GM19468 (cell line): ENCODE results near the gene GPR153.
"Not testable (repeated sequence)": the region's sequence is repeated elsewhere in the genome, so short reads cannot be mapped to it uniquely, and the experiment has no call there.

Source experiments
- ATAC-seq: cut with Tn5 transposase; IDR thresholded peaks from one replicate; pipeline ENCODE4 v1.9.1; 2021; ENCODE audit warnings: mild to moderate bottlenecking, moderate library complexity, moderate number of reproducible peaks; ENCODE audit not compliant: unreplicated experiment; ENCODE audit errors: extremely low read depth

GPR153 gene

DNA sequence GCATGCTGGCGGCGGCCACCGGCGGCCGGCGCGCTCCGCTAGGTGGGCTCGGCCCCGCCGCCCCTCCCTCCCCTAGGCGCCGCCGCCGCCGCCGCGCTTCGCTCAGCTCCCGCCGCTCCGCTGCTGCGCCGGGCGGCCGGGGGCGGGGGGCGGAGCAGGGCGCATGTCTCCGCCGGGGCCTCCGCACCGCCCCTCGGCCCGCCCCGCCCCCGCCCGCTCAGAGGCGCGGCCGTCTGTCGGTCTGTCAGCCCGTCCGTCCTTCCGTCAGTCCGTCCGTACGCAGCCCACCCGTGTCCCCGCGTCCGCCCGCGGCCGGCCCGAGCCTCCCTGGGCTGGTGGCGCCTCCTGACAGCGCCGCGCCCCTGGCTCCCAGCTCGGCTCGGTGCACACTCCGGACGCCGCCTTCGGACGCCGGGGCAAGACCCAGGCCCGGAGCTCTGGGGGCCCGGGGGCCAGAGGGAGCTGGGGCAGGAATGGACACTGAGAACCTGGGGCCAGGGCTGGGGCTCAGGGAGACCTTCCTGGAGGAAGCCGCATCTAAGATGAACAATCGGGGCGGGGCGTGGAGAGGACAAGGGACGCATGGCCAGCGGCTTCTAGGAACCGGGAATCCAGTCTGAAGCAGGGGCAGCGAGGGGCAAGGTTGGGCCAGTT, at the start of gene GPR153:
Gene GPR153, minus strand, starts transcription at position 138 of the 654 bp plus-strand sequence. CDS start 6,193 bp downstream, outside the sequence.
- ATAC-seq = no peak

DNA sequence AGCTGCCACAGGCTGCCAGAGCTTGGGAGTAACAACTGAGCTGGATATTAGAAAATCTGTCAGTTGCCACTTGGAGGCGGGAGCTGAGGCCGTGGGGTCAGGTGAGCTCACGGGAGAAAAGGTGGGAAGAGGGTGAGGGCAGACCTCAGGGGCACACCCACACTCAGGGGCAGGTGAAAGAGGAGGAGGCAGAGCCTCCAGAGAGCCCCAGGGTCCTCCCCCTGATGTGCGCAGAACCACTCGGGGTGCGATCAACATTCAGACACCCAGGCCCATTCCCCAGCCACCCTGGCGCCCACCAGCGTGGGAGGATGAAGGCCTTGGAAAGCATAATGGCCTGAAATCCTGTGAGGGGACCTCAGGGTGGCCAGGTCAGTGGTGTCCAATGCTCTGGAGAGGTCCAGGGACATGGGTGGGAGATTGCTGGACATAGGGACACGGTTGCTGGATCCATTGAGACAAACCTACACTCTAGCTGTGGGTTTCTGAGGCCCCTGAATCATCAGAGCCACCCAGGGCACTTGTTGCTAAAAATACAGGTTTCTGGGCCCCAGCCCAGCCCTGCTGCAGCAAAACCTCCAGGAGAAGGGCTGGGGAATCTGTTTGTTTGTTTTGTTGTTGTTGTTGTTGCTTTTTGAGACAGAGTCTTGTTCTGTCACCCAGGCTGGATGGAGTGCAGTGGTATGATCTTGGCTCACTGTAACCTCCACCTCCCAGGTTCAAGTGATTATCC, 49.4 kb upstream of the GPR153 start:
- no peak for ATAC-seq

DNA sequence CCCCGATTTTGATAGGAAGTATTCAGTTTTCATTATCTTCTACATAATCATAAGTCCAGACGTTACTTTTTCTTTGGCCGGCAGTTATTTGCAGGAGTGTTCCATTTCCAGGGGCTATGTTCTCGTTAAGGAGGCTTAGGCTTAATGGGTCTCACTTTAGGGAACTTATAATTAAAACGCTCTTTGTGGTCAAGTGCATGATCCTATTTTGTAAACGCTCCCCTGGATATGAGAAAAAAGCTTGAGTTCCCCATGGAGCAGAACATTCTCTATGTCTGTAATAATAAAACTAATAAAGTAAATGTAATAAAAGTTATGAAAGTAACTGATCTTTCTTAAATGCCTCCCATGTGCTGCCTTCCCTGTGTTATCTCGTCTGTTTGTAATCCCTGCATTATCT, 48.7 kb upstream of the GPR153 start:
- no peak for ATAC-seq

DNA sequence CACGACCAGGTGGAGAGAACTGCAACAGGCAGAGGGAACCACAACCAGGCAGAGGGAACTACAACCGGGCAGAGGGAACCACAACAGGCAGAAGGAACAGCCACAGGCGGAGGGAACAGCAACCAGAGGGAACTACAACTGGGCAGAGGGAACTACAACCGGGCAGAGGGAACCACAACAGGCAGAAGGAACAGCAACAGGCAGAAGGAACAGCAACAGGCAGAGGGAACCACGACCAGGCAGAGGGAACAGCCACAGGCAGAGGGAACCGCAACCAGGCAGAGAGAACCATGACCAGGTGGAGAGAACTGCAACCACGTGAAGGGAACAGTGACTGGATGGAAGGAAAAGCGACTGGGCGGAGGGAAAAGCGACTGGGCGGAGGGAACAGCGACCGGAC, 47.6 kb upstream of the GPR153 start:
- no peak for ATAC-seq

DNA sequence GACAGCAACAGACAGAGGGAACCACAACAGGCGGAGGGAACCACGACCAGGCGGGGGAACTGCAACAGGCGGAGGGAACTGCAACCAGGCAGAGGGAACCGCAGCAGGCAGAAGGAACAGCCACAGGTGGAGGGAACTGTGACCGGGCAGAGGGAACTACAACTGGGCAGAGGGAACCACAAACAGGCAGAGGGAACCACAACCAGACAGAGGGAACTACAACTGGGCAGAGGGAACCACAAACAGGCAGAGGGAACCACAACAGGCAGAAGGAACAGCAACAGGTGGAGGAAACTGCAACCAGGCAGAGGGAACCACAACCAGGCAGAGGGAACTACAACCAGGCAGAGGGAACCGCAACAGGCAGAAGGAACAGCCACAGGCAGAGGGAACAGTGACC, 46.8 kb upstream of the GPR153 start:
- ATAC-seq = not testable (repeated sequence)

DNA sequence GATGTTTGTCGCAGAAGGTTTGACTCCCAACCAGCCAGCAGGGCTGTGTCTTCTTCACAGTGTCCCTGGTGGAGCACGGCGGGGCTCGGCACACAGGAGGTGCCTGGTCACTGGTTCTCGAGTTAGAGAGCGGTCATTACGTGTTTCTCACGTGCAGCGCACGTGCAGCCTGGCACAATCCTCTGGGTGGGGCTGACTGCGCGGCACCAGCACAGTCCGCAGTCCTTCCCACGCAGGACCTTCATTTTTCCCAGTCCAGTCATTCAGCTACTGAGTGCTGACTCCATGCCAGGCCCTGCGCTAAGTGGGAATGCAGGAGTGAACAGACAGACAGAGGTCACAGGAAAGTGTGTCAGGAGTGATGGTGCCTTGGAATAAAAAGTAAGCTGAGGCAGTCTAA, 46.2 kb upstream of the GPR153 start:
- ATAC-seq = no peak

DNA sequence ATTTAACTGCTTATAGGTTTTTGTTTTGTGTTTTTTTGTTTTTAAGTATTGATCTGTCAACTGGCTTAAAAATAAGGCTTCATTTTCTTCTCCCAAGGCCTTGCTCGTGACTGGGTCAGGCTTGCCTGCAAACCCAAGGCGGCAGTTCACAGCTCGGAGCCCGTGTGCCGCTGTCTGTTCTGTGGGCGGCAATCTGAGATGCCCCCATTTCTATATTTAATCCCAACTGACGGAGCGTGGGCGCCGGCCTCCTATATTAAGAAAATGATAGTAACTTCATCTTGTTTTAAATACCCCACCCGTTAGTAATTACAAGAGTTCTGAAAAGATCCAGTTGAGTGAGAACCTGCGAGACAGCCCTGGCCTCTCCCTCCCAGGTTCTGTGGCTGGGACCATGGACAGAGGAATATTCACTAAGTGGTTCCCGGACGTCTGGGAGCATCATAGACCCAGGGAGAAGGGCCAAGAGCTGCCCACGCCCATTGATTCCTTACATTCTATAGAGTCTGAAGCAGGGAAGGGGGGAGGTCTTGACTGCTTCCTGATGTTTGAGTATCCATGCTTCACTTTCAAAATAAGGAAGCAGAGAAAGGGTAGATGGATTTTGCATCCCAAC, 42.6 kb upstream of the GPR153 start:
- no peak for ATAC-seq

DNA sequence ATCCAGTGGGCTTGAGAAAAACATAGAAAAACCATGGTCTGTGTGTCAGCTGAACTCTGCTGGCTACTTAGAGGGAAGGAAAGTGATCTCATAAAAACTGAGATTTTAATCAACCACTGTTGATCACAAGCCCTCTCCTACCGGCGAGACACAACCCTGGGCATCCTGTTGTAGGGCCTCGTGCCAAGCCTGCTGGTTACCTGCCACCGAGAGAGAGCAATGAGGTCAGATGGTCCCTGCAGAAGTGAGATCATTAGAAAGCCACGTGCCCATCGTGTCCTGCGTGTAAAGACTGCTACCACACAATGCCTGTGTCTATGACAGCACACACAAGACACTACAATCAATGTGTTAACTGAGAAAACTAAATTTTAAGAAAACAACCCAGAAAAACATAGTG, 41.7 kb upstream of the GPR153 start:
- ATAC-seq = no peak

DNA sequence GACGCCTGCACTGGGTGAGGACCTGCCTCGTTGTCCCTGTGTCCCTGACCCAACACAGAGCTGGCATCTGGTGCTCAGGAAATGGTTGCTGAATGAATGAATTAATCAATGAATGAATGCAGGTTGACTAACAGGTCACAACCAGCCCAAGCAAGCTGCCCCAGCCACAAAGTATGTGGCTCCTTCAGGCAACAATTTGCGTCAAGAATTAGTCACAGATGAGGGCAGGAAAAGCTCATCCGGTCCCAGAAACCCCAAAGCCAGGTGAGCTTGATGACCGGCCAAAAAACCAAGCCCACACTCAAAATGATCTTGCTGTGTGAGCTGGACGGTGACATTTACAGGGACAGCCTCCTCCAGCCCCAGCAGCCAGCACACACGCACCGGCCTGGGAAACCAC, 40.6 kb upstream of the GPR153 start:
- ATAC-seq = no peak

DNA sequence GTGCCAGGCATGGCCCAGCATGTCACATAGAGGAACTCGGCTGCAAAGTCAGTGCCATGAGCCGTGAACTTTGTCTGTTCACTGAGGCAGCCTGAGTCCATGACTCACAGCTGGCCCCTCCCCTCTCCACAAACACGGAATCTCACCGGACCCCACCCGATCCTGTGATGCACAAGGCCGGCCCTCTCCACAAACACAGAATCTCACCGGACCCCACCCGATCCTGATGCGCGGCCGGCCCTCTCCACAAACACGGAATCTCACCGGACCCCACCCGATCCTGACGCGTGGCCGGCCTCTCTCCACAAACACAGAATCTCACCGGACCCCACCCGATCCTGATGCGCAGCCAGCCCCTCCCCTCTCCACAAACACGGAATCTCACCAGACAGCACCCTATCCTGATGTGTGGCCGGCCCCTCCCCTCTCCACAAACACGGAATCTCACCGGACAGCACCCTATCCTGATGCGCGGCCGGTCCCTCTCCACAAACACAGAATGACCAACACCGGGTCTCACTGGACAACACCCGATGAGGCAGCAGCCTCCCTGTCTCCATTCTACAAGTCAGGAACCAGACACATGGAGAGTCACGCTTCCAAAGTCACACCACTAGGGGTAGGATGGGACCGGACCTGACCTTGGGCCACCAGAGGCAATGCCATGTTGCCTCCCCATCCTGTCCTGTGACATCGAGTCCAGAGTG, 39.6 kb upstream of the GPR153 start:
- ATAC-seq = no peak

DNA sequence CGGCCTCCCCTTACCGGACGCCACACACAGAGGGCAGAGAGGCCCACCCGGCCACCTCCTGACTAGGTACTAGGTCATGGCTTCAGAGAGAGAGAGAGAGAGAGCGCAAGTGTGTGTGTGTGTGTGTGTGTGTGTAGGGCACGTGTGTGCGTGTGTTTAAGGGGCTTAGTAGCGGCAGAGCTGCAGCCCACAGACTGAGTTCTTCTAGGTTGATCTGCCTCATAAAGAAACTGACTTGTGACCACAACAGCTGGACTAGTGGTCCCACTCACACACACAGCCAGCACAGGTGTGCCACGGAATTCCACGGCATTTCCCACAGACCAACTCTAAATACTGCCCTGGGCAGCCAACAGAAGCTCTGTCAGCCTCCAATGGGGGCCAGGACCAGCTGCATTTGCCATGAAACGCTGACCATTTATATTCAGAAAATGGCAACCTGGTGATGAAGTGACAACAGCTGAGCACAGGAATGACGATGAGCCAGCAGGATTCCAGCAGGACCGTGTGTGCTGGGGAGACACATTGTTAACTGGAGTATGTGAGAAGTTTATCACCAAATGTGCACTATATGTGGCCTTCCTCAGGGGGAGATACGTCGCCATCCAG, 38.8 kb upstream of the GPR153 start:
- no peak for ATAC-seq

DNA sequence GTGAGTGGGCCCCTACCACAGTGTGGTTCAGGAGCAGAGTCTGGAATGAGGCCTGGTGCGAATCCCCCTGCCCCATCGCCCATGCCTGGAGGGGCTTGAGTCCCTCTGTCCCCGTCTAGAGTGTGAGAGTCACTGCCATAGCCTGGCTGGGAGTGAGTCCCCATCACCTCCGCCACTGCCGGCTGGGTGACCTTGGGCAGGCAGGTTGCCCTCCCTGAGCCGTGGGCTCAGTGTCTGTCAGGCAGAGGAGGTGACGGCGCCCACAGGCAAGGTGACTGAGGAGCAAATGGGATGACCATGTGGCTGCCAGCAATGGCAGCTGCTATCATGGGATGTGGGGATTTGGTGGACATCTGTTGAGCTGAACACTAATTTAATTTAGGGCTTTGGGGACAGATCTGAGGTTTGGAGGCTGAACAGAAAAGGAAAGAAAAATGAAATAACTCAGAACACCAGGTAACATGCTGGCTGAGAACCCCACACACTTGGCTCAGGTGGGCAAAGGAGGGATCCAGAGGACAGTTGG, 38.1 kb upstream of the GPR153 start:
- ATAC-seq = no peak

DNA sequence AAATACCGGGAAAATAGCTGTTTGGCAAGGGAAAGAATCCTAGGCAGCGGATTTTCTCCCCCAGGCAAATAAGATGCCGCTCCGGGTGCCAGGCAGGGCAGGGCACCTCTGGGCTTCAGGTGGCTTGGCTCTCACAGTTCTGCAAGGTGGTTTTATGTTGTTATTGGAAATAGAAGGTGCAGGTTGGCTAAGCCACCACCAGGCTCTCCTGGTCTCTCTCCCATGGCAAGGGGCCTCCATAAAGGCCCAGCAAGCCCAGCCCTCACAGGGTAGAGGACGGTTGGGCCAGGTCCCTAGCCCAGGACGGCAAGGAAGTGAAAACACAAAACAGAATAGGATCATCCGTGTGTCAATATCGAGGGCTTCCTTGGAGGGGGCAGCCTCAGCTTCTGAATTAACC, 37.6 kb upstream of the GPR153 start:
- ATAC-seq = no peak

DNA sequence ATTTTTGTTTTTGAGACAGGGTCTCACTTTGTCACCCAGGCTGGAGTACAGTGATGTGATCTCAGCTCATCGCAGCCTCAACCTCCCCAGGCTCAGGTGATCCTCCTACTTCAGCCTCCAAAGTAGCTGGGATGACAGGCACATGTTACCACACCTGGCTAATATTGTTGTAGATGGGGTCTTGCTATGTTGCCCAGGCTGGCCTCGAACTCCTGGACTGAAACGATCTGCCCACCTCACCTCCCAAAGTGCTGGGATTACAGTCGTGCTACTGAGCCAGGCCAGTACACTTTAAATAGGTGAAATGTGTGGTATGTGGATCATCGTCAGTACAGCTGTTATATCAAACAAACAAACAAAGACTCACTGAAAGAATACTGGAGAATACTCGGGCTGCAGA, 35.0 kb upstream of the GPR153 start:
- ATAC-seq = no peak

DNA sequence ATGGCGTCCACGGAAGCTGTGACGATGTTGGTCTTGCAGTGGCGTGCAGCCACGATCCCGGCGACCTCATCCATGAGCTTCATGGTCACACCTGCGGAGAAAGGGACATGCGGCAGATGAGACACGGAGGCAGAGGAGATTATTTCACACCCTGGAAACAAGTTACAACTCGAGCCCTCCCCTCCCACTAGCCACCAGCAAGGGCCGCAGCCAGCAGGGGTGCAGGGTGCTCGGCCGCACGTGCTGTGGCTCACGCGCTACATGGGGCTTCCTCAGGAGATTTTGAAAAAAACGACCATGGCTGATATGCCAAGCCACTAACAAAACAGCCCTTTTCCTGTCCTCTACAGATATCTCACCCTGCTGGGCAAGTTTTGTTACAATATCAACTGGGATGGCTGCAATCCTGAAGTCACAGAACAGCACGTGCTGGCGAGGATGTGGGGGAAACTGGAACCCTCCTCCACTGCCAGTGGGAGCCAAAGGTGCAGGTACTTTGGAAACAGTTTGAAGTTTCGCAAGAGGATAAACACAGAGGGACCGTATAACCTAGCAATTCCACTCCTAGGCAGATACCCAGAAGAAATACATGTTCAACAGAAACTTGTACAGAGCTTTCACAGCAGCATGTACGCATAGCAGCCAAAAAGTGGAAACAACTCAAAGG, 34.1 kb upstream of the GPR153 start:
- ATAC-seq = no peak

DNA sequence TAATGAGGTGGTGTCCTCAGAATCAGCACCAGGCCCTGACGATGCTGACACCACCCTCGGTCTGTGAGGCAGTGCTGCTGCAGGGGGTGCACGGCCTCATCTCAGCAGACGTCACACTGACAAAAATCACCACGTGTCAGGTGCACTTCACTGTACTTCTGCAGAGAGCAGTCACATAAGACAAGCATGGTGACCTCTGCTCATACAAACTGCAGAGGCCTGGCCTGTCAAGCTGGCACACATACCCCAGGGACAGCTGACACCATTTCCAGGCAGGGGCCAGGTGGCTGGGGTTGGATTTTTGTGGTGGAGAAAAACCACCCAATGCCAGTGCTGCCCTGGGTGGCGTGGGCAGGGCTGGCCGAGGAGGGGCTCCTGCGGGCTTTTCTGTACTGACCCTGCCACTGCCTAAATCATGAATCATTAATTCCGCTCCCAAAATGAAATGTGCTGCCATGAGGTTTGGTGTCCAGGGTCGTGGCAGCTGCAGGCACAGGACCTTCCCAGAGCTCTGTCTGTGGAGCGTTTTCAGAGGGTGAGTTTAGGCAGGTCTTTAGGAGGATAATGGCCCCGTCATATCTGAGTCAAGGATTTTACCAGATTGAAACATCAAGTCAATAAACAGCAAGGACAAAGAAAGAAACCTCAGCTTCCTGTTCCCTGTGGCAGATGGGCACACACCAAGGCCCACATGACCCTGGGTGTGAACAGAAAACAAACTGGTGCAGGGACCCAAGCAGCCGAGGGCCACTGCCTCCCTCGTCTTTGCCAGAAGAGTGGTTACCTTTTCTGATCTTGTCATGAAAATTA, 33.4 kb upstream of the GPR153 start:
- no peak for ATAC-seq

DNA sequence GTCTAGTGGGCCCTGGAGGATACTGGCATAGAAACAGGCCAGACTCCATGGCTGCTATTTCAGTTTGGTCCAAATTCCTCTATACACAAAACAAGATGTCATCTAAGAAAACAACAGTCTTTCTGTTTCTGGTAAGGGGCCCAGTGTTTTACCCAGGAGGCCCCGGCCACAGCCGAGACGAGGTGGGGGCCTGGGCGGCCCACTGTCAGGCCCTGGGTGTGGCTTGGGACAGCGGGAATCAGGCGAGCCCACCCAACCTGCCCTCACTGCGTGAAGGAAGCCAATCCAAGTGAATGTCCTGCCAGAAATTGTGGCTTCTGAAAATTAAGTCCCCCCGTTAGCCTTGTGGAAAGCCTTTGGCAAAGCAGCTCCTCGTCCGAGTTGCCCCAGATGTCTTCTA, 31.2 kb upstream of the GPR153 start:
- no peak for ATAC-seq

DNA sequence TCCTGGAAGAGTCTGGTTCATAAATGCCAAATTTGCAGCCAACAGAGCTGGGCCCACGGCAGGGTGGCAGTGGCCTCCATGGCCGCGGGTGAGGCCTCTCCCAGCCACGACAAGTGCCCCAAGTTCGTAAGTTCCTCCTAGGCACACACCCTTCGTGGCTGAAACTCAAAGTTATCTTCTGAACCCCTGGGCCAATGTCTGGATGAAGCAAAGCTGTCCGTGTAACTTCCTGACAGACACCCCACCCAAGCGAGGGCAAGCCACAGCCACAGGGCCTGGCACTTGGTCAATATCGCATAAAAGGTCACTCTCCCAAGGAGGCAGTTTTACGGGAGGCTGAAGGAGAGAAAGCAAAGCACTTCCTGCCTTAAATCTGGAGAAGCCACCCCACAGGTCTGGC, 27.8 kb upstream of the GPR153 start:
- ATAC-seq = no peak

DNA sequence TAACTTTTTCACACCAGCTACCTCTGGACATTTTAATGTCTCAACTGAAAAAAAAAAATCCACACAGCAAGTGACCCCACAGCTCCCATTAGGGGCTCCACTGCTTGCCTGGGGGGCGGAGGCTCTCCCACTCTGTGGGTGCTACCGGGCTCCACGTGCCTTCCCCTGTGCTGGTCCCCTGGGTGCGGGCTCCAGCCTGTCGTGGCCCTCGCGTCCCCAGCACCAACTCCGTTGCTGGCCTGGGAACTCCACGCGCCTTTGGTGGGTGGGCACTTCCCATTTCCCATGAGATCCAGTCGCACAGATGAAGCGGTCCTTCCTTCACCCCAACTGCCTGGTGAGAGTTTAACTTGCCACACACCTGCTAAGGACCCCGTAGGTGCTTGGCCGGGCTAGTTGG, 27.1 kb upstream of the GPR153 start:
- ATAC-seq = no peak
